ENCODE data around the gene PTHLH. TPM values are rescaled to one million over a fixed set of nuclear protein-coding genes. Genes with fewer than 3 reads are reported as not detected.

PTHLH gene
- total RNA-seq, 1 experiment from 2014 or later = 1.3 TPM

GRCh38 chr12:27957366-27957765 lies 15.2 kb downstream of the PTHLH start:
- intact Hi-C loops (cut with micrococcal nuclease; ENCODE audit: unreplicated experiment) = no loop called here

GRCh38 chr12:27953817-27954216 lies 18.7 kb downstream of the PTHLH start:
- no peak overlapping the region for H3K27ac Mint-ChIP-seq (ENCODE audit: unreplicated experiment)
- CTCF ChIA-PET = interaction anchor here (0.7 kb wide), 1 partner anchor 13 kb away, joined by 3 read pairs; no protein-coding TSS in a partner anchor
- no peak overlapping the region for H3K4me3 Mint-ChIP-seq (ENCODE audit: low read depth, unreplicated experiment)
- H3K4me1 Mint-ChIP-seq (ENCODE audit: low read depth, unreplicated experiment) = no peaks in the 10 kb centered on the region
- H3K27me3 Mint-ChIP-seq (ENCODE audit: unreplicated experiment) = no peaks in the 10 kb centered on the region
- intact Hi-C loops (cut with micrococcal nuclease; ENCODE audit: unreplicated experiment) = no loop called here
- DNase-seq = no peak
- BruUV-seq (replicated peaks) = no TSS peak
- H3K9me3 Mint-ChIP-seq (ENCODE audit: low read depth, unreplicated experiment) = no peaks in the 10 kb centered on the region
- TF ChIP-seq CTCF (IDR thresholded peaks at IDR 0.05; ENCODE audit: unreplicated experiment) = no peak
- no peaks in the 10 kb centered on the region for H3K36me3 Mint-ChIP-seq (ENCODE audit: insufficient read depth, unreplicated experiment)

More at GRCh38 chr12:27957366-27957765, 15.2 kb downstream of the PTHLH start:
- BruUV-seq (replicated peaks) = no TSS peak
- no peaks in the 10 kb centered on the region for H3K36me3 Mint-ChIP-seq (ENCODE audit: insufficient read depth, unreplicated experiment)
- CTCF ChIA-PET = no interaction called here
- no peak for DNase-seq
- H3K4me3 Mint-ChIP-seq (ENCODE audit: low read depth, unreplicated experiment) = no peak overlapping the region
- H3K27me3 Mint-ChIP-seq (ENCODE audit: unreplicated experiment) = no peaks in the 10 kb centered on the region
- no peak overlapping the region for H3K27ac Mint-ChIP-seq (ENCODE audit: unreplicated experiment)
- no peaks in the 10 kb centered on the region for H3K9me3 Mint-ChIP-seq (ENCODE audit: low read depth, unreplicated experiment)
- TF ChIP-seq CTCF (IDR thresholded peaks at IDR 0.05; ENCODE audit: unreplicated experiment) = no peak
- H3K4me1 Mint-ChIP-seq (ENCODE audit: low read depth, unreplicated experiment) = no peaks in the 10 kb centered on the region

- no TSS peak for BruUV-seq (replicated peaks)
- TF ChIP-seq CTCF (IDR thresholded peaks at IDR 0.05; ENCODE audit: unreplicated experiment) = no peak
- H3K9me3 Mint-ChIP-seq (ENCODE audit: low read depth, unreplicated experiment) = no peaks in the 10 kb centered on the region
- no peak for DNase-seq
- H3K4me1 Mint-ChIP-seq (ENCODE audit: low read depth, unreplicated experiment) = no peaks in the 10 kb centered on the region
- CTCF ChIA-PET = interaction anchor here (0.5 to 0.7 kb wide), 2 partner anchors 13 to 219 kb away, joined by 3 to 5 read pairs; no protein-coding TSS in a partner anchor
- intact Hi-C loops (cut with micrococcal nuclease; ENCODE audit: unreplicated experiment) = no loop called here
- H3K27me3 Mint-ChIP-seq (ENCODE audit: unreplicated experiment) = no peaks in the 10 kb centered on the region
- H3K36me3 Mint-ChIP-seq (ENCODE audit: insufficient read depth, unreplicated experiment) = no peaks in the 10 kb centered on the region
- no peak overlapping the region for H3K27ac Mint-ChIP-seq (ENCODE audit: unreplicated experiment)
- H3K4me3 Mint-ChIP-seq (ENCODE audit: low read depth, unreplicated experiment) = no peak overlapping the region
Measured at GRCh38 chr12:27953348-27953747, 19.2 kb downstream of the PTHLH start.

GRCh38 chr12:27952510-27952909 lies 20.0 kb downstream of the PTHLH start:
- no peaks in the 10 kb centered on the region for H3K27me3 Mint-ChIP-seq (ENCODE audit: unreplicated experiment)

More at GRCh38 chr12:27952510-27952909, 20.0 kb downstream of the PTHLH start:
- no peak for TF ChIP-seq CTCF (IDR thresholded peaks at IDR 0.05; ENCODE audit: unreplicated experiment)
- no peak for DNase-seq
- BruUV-seq (replicated peaks) = no TSS peak
- no peak overlapping the region for H3K27ac Mint-ChIP-seq (ENCODE audit: unreplicated experiment)
- intact Hi-C loops (cut with micrococcal nuclease; ENCODE audit: unreplicated experiment) = no loop called here
- CTCF ChIA-PET = interaction anchor here (0.5 kb wide), 1 partner anchor 218 kb away, joined by 5 read pairs; no protein-coding TSS in a partner anchor
- H3K36me3 Mint-ChIP-seq (ENCODE audit: insufficient read depth, unreplicated experiment) = no peaks in the 10 kb centered on the region
- no peak overlapping the region for H3K4me3 Mint-ChIP-seq (ENCODE audit: low read depth, unreplicated experiment)
- H3K4me1 Mint-ChIP-seq (ENCODE audit: low read depth, unreplicated experiment) = no peaks in the 10 kb centered on the region
- H3K9me3 Mint-ChIP-seq (ENCODE audit: low read depth, unreplicated experiment) = no peaks in the 10 kb centered on the region
